Osteoblast (primary cell): ENCODE data around the gene IL37. TPM values are rescaled to one million over a fixed set of nuclear protein-coding genes. Genes with fewer than 3 reads are reported as not detected.
"Not testable (repeated sequence)": the region's sequence is repeated elsewhere in the genome, so short reads cannot be mapped to it uniquely, and the experiment has no call there.

ENCODE experiments used
- DNase-seq: peaks from one replicate; pipeline ENCODE4 v3.0.0; 2011; ENCODE audit warnings: low spot score, mixed read lengths; ENCODE audit not compliant: insufficient read length; ENCODE audit errors: missing footprints
- H2AFZ ChIP-seq: 2 replicates; pipeline ENCODE4 v1.6.0; 2011; ENCODE audit warnings: mild to moderate bottlenecking, low read length
- H3K27ac ChIP-seq: 2 replicates; pipeline ENCODE4 v1.5.1; 2011; ENCODE audit warnings: mild to moderate bottlenecking, low read depth, low read length, moderate library complexity
- H3K27me3 ChIP-seq: 2 replicates; pipeline ENCODE4 v1.6.0; 2012; ENCODE audit warnings: mild to moderate bottlenecking, control low read depth, inconsistent platforms, low read length, moderate library complexity; ENCODE audit not compliant: insufficient read depth
- H3K36me3 ChIP-seq: 2 replicates; pipeline ENCODE4 v1.5.1; 2011; ENCODE audit warnings: mild to moderate bottlenecking, low read length, control low read depth, moderate library complexity; ENCODE audit not compliant: insufficient read depth
- H3K4me1 ChIP-seq: 2 replicates; pipeline ENCODE4 v1.5.1; 2011; ENCODE audit warnings: mild to moderate bottlenecking, low read length, control low read depth, moderate library complexity; ENCODE audit not compliant: insufficient read depth
- H3K4me2 ChIP-seq: 2 replicates; pipeline ENCODE4 v1.6.0; 2011; ENCODE audit warnings: mild to moderate bottlenecking, low read length; ENCODE audit not compliant: insufficient read depth
- H3K4me3 ChIP-seq: fragments of 200-600 bp; sonication (generic); 3 replicates; pipeline ENCODE4 v1.5.1; 2012; ENCODE audit warnings: mild to moderate bottlenecking, low read length, inconsistent platforms; ENCODE audit not compliant: insufficient read depth
- H3K79me2 ChIP-seq: 2 replicates; pipeline ENCODE4 v1.6.0; 2012; ENCODE audit warnings: mild to moderate bottlenecking, low read length, control low read depth, inconsistent platforms; ENCODE audit not compliant: insufficient read depth
- H3K9me3 ChIP-seq: 2 replicates; pipeline ENCODE4 v1.5.1; 2011; ENCODE audit warnings: low read depth, low read length, control low read depth
- H4K20me1 ChIP-seq: 2 replicates; pipeline ENCODE4 v1.6.0; 2012; ENCODE audit warnings: mild to moderate bottlenecking, low read length, control low read depth; ENCODE audit not compliant: insufficient read depth
- total RNA-seq: library from RNA; depleted of rRNA; stranded (reverse); fragments of >200 nt; gene quantifications from 2 replicates; pipeline ENCODE4 v1.2.3, GENCODE V29; 2012
- TF ChIP-seq, protein P1 (sequence below): IDR thresholded peaks from 2 replicates; pipeline ENCODE4 v1.5.1; 2011; ENCODE audit warnings: mild to moderate bottlenecking, low read depth, low read length, moderate library complexity; ENCODE audit errors: extremely low read depth

Gene IL37
- total RNA-seq, 1 donor, result not detected

DNA sequence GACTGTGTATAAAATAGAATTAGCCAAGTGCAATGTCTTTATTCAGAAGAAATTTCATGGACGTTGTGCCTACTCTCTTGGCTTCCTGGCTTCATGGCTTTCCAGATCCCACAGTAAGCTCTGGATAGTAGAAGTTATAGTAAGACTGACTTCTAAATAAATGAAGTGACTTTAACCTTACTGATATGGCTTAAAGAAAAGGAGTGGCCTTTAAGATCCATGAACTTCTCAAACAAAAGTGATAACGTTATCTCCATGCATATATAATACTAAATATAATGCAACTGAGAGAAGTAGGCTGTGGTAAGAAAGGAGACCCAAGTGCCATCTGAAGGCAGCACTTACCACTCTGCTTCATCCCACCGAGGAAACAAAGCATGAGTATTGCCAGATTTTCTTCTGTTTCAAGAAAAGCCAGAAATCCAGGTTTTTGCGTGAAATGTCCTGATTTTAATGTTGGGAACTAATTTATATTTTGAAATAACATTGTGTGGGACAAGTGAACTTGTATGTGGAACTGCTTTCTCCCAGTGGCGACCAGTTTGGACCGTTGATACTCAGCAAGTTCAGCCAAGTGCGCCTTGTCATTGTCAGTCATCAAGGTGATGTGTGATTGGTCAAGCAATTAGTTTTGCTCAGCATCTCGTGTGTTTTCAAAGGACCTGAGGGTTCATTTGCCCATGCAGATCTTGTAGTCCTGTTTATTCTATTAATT lies 13.9 kb upstream of the IL37 start:
- no peak overlapping the region for H3K27ac ChIP-seq
- H3K36me3 ChIP-seq, result no peaks in the 10 kb centered on the region
- TF ChIP-seq, protein P1, sequence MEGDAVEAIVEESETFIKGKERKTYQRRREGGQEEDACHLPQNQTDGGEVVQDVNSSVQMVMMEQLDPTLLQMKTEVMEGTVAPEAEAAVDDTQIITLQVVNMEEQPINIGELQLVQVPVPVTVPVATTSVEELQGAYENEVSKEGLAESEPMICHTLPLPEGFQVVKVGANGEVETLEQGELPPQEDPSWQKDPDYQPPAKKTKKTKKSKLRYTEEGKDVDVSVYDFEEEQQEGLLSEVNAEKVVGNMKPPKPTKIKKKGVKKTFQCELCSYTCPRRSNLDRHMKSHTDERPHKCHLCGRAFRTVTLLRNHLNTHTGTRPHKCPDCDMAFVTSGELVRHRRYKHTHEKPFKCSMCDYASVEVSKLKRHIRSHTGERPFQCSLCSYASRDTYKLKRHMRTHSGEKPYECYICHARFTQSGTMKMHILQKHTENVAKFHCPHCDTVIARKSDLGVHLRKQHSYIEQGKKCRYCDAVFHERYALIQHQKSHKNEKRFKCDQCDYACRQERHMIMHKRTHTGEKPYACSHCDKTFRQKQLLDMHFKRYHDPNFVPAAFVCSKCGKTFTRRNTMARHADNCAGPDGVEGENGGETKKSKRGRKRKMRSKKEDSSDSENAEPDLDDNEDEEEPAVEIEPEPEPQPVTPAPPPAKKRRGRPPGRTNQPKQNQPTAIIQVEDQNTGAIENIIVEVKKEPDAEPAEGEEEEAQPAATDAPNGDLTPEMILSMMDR, result no peak
- no peaks in the 10 kb centered on the region for H3K27me3 ChIP-seq
- no peak overlapping the region for H3K4me3 ChIP-seq
- H3K4me2 ChIP-seq, result no peak overlapping the region
- H3K9me3 ChIP-seq, result no peaks in the 10 kb centered on the region
- H4K20me1 ChIP-seq, result no peaks in the 10 kb centered on the region
- H3K79me2 ChIP-seq, result no peaks in the 10 kb centered on the region
- no peak overlapping the region for H2AFZ ChIP-seq
- DNase-seq, result no peak
- H3K4me1 ChIP-seq, result no peaks in the 10 kb centered on the region

DNA sequence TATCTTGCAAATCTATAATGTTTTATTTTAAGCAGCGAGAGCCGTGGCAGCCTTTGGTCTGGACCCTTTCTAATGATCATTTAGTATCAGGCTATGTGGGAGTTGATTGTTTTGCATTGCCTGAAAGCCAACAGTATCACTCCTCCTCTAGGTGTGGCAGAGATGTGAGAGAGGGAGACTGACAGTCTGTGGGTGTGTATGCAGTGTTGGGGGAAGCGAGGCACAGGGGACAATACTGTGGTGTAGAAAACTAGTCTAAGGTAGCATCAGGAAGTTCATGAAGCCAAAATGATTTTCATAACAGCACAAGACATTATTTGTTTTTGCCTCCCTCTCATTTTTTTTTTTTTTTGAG lies 13.4 kb upstream of the IL37 start:
- Histone ChIP-seq H2AFZ (no peak overlapping the region), H3K27me3 (no peaks in the 10 kb centered on the region), H3K4me2 (no peak overlapping the region), H4K20me1 (no peaks in the 10 kb centered on the region), H3K9me3 (no peaks in the 10 kb centered on the region), H3K4me1 (no peaks in the 10 kb centered on the region), H3K27ac (no peak overlapping the region), H3K4me3 (no peak overlapping the region), H3K79me2 (no peaks in the 10 kb centered on the region), H3K36me3 (no peaks in the 10 kb centered on the region)
- TF ChIP-seq, protein P1, result no peak
- DNase-seq, result no peak

DNA sequence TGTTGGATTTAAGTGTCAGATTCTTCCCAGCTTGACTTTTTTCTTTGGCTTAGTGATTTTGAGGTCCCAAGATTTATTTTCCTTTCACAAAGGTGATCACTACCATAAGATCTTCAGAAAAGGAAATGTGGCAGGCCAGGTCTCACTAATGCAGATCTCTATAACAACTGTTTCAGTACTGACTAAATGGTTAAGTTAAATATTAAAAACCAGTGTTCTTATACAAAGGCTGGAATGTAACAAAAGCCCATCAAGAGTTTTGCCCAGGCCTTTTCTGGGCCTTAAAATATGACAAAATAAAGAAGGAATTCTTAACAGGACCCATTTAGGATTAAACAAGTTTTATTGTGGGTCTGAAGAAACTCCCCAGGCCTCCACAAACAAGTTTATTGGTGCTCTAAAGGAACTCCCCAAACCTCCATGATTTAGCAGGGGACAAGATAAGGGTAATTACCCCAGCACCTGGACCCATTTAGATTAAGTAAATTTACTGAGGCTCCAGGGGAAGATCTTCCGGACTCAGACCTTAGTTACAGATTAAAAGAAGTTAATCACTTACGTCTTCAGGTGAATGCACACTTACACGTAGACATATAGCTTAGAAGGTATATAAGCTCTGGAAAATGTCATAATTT lies 9.4 kb upstream of the IL37 start:
- not testable (repeated sequence) for H3K9me3 ChIP-seq, H3K27ac ChIP-seq, H2AFZ ChIP-seq

DNA sequence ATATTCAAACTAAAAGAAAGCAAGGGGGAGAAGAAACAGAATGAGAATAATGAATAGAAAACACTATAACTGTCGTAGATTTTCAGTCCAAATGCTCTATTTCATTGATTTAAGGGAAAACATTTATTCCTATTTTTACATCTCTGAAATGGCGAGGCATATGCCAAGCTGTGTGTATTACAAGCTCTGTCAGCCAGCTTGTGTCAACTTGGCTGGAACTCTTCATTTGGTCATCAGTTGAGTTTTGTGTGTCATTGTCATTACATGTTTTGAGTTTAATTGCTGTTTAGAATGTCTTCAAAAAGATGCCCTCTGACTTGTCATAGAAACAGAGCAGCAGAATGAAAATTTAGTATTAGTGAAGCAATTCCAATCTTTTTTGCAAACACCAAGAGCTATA lies 8.1 kb upstream of the IL37 start:
- H2AFZ ChIP-seq, result no peak overlapping the region
- H4K20me1 ChIP-seq, result no peaks in the 10 kb centered on the region
- DNase-seq, result no peak
- H3K4me3 ChIP-seq, result no peak overlapping the region
- no peaks in the 10 kb centered on the region for H3K4me1 ChIP-seq
- H3K4me2 ChIP-seq, result no peak overlapping the region
- no peak overlapping the region for H3K27ac ChIP-seq
- TF ChIP-seq, protein P1, result no peak
- H3K9me3 ChIP-seq, result no peaks in the 10 kb centered on the region
- peaks cover 6% of the 10 kb centered on the region for H3K27me3 ChIP-seq
- no peaks in the 10 kb centered on the region for H3K79me2 ChIP-seq
- no peaks in the 10 kb centered on the region for H3K36me3 ChIP-seq

More for the DNA sequence above, 9.4 kb upstream of the IL37 start:
- not testable (repeated sequence) for H3K36me3 ChIP-seq, H3K4me1 ChIP-seq, H4K20me1 ChIP-seq, DNase-seq, H3K4me3 ChIP-seq, H3K27me3 ChIP-seq, H3K4me2 ChIP-seq, H3K79me2 ChIP-seq
